ENCODE results near the gene JTB.

JTB gene

GRCh38 chr1:153978274-153978909, 918 bp upstream of the JTB start:
- no peak for DNase-seq

- DNase-seq = peak in 1 of 3 experiments; percentile 54
Measured at GRCh38 chr1:153976819-153977249, 640 bp downstream of the JTB start.

GRCh38 chr1:153973525-153973924, 3.9 kb downstream of the JTB start:
- no peak for DNase-seq

DNA sequence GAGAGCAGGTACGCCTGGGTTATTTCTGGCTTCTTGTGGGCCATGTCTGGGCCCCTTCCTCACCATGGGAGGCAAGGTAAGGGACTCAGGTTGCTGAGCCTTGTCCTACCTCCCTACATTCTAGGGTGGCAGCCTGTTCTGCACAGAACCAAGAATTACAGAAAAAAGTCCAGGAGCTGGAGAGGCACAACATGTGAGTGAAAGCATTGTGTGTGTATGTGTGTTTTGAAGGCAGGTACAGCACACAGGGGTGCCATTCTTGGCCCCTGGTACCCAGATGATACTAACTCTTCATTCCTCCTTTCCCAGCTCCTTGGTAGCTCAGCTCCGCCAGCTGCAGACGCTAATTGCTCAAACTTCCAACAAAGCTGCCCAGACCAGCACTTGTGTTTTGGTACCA, 4.4 kb downstream of the JTB start:
- DNase-seq = no peak

GRCh38 chr1:153970346-153970745, 7.1 kb downstream of the JTB start:
- no peak for DNase-seq

- no peak for DNase-seq
Measured at GRCh38 chr1:153968972-153969371, 8.5 kb downstream of the JTB start.

GRCh38 chr1:153968408-153968807, 9.1 kb downstream of the JTB start:
- DNase-seq = peak in 2 of 3 experiments; percentile 44 to 60

DNA sequence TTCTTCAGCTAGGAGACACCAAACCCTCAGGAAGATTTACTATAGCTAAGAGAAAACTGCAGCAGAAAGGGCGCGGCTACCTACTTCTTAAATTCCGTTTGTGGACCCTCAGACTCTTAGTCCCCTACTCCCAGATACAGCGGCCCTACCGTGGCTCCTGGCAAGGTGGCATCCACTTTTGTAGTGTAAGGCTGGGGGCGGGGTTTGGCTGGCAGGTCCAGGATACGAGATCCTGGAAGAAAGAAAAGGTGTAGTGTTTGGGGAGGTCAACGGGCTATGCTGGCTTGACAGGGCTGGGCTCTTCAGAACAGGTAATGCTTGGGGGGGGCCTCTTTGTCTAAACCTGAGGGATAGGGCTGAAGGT, 9.5 kb downstream of the JTB start:
- DNase-seq = peak in 1 of 3 experiments; percentile 89

DNA sequence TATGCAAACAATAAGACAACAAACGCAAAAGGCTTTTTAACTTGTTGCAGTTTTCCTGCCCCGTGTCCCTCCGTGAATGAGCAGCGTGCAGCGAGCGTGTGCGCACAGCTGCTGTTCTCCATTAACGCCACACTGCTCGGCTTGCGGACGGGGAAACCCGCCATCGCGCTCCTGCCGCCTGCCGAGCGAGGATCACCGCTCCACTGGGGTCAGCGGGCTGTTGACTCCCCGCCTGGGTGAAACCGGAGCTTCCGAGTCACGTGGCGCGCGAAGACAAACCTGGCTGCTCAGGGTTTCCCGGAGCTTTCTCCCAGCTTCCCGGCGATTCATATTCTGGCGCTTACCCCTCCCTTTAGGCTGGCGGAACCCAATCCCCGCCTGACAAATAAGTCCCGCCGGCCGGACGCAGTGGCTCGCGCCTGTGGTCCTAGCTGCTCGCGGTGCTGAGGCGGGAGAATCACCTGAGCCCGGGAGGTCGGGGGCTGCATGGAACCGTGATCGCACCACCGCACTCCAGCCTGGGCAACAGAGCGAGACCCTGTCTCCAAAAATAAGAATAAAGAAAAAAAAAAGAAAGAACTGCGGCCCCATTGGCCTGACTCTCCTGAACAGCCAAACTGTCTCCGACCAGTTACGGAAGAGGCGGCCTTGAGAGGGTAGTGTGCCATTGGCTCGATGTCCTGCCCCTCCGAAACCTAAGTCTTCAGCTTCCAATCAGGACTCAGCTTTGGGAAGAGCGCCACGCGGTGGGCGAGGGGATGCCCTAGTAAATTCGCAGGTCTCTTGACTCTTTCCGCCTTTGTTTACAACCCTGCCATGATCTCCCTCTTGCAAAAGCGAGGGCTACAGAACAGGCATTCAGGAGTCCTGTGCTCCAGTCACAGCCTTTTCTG, 10.1 kb downstream of the JTB start, which contains the start of gene CREB3L4:
Gene CREB3L4, plus strand, starts transcription at position 796 of the 893 bp plus-strand sequence. CDS start 624 bp downstream, outside the sequence.
- peak; percentile 96 to 100 (median 99) for DNase-seq

DNA sequence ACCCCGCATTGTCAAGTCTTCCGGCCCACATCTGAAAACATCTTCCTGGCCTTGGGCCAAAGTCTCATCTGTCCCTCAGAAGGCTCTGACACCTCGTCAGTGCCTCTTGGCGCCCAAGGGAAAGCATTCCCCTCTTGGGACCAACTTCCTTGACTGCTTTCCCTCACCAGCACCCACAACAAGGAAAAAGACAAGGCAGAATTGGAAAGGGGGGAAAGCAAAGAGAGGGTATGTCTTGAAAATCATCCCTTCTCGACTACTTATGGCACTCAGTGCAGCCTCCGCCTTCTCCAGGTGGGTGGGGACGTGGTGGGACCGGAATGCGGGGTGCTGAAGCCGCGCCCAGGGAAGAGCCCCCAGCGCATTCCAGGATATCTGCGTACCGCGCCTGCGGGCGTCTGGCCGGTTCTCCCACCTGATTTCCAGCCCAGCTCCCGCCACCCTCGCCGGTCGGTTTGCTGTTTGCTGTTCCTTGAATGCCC, 13.6 kb downstream of the JTB start:
- no peak for DNase-seq

DNA sequence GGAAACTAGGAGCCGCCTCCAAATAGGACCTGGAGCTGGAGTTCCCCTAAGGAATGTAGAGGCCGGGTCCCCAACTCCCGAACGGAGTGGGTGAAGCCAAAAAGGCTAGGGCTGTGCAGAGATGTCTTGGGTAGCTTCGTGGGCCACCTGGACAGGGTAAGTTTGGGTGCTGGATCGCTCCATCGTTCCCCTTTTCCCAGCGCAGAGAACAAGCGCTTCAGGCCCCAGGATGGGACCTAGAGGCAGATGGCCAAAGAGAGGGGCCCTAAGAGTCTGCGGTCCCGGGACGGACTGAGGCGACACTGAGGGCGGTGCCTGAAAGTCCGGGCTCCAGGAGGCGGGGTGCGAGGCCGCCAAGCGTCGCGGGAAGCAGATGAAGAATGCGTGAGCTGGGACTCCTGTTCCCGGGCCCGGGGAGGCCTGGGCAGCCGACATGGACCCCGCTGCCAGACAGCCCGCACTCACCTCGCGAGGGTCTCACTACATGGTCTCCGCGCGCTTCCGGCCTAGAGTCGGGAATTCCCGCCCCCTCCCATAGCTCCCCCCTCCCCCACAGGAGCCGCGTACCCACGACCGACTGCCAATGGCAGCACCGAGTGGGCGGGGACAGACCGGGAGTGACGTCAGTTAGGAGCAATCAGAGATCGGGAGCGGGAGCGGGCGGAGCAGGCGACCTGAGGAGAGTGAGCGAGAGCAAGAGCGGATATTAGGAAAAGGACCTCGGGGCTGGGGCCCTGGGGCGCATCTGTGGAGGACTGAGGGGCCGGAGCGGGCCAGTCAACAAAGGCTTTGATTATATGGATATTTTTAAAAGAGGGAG, 14.2 kb downstream of the JTB start, which contains the start of gene SLC39A1:
Gene SLC39A1, minus strand, starts transcription at position 508 of the 820 bp plus-strand sequence. CDS start 822 bp downstream, outside the sequence.
- peak; percentile 96 to 100 (median 98) for DNase-seq

GRCh38 chr1:153962088-153963029, 15.1 kb downstream of the JTB start:
- DNase-seq = no peak

GRCh38 chr1:153961421-153961820, 16.1 kb downstream of the JTB start:
- no peak for DNase-seq

DNA sequence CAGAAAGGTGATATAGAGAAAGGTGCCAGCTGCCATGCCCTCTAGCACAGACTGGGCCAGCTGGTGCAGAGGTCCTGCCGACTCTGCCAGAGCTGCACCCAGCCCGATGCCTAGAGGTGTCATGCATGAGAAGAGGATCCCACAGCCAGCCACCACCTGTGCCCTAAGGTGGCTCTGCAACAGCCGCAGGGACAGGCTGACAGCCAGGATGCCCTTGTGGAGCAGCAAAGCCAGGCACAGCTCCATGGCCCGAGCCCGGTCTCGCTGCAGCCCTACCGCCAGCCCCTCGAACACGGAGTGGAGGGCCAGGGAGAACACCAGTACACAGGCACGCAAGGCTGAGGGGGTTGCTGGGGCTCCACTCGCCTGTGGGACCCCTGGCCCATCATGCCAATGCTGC, 17.3 kb downstream of the JTB start:
- DNase-seq = no peak

- no peak for DNase-seq
Measured at GRCh38 chr1:153959454-153959853, 18.0 kb downstream of the JTB start.

DNA sequence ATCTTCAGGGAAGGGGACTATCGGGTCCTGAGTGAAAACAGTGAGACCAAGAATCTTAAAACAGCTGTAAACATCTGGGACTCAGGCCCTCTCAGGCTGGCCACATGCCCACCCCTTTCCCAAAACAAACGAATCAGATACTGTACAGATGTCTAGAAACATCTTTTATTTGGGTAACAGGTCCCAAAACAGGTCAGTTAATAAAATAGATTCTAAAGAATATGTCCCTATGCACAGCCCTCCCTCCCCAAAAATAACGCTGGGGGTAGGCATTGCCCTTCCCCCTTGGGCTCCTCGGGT, 18.6 kb downstream of the JTB start:
- no peak for DNase-seq

DNA sequence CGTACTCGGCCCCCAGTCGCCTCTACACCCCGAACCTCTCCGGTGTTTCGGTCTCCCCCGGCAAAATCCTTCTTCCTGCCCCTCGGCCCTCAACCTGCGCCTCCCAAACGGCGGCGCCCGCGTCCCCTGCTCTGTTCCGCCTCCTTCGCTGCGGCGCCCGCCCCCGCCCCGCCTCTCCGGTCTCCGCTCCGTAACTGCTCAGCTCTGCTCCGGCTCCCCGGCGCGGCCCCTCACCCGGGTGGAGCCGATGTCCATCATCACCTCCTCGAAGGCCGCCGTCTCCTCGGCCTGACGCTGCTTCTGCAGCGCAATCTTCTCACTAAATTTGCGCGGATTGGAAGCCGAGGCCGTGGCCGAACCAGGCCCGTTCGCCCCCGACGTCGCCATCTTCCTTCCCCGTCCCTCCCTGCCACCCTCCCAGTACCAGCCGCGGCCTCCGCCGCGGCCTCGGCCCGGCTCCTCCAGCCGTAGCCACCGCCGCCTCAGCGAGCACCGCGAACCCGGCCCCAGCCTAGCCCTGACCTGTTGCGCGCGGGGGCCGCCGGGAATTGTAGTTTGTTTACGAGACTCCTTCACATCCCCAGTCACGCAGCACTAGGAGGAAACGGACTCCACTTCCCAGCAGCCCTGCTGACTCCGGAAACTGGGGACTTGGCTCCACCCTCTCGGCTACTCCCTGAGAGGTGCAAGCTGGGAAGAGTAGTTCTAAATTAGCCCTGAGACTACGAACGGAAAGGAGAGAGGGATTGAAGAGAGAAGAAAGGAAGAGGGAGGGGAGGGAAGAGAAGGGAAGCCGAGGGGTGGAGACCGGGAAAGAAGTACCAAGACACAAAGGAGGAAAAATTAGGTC, 19.1 kb downstream of the JTB start, which contains the start of gene CRTC2:
Gene CRTC2, minus strand, starts transcription at position 502 of the 850 bp plus-strand sequence. Its CDS starts 115 bp downstream, at position 387.
- peak; percentile 97 to 100 (median 99) for DNase-seq

- no peak for DNase-seq
Measured at GRCh38 chr1:153957744-153958110, 19.7 kb downstream of the JTB start.

DNA sequence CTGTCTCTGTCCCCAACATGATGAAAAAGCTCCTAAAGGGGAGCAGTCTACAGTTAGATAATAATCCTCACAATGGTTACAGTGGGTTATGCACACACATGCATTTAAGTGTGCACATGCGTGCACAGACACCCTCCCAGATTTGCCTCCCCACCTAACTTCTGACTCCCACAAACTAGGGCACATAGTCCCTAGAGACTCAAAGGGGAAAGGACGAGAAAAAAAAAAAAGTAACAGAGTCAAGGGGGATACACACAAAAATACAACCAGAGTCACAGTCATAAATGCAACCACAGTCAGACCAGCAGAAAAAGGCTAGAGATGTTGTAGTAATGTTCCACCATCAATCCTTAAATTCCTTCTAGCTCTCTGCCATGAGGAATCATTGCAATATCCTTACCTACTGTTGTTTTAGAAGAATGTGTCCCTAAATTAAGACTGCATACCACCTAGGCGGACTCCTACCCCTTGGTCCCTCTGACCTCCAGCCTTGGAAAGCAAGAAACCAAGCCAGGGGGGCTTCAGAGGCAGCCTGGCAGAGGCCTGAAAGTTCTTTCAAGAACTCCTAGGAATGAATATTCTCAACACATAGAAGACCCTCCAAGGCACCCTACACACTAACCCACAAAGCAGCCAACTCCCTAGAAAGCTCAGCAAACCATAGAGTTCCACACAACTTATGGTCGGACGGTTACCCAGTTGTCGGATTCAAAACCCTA, 20.3 kb downstream of the JTB start:
- no peak for DNase-seq

GRCh38 chr1:153954826-153955225, 22.6 kb downstream of the JTB start:
- no peak for DNase-seq

Measured in NCI-H1417 (cell line).